SU-DHL-6 (cell line): Measurements from ENCODE around the gene TPP1.

Experiments used
- H2AFZ ChIP-seq: fragments of 200-600 bp; sonication (generic); 2 replicates; pipeline ENCODE4 v1.6.1; 2014; ENCODE audit warnings: low read depth, mild to moderate bottlenecking, moderate library complexity, mixed read lengths, antibody characterized with exemption, low read length; ENCODE audit not compliant: severe bottlenecking
- H3F3A ChIP-seq: fragments of 200-600 bp; shearing (Covaris generic); 2 replicates; pipeline ENCODE4 v1.6.0; 2016; ENCODE audit warnings: antibody characterized with exemption, mild to moderate bottlenecking; ENCODE audit not compliant: insufficient read depth
- H3K27ac ChIP-seq: fragments of 200-600 bp; sonication (generic); 2 replicates; pipeline ENCODE4 v1.5.1; 2016; ENCODE audit warnings: low read depth, mild to moderate bottlenecking, low read length, moderate library complexity, mixed read lengths
- H3K27me3 ChIP-seq: fragments of 200-600 bp; sonication (generic), shearing (Covaris generic); 2 replicates; pipeline ENCODE4 v1.6.0; 2014; ENCODE audit warnings: mild to moderate bottlenecking, low read length
- H3K36me3 ChIP-seq: fragments of 200-600 bp; sonication (generic); 2 replicates; pipeline ENCODE4 v1.6.1; 2014; ENCODE audit warnings: mild to moderate bottlenecking, low read length, mixed read lengths
- H3K4me2 ChIP-seq: fragments of 300-600, 200-600 bp; shearing (Covaris generic), sonication (generic); 2 replicates; pipeline ENCODE4 v1.6.0; 2014; ENCODE audit warnings: low read length, low read depth, mild to moderate bottlenecking; ENCODE audit not compliant: poor library complexity, severe bottlenecking
- H3K4me3 ChIP-seq: fragments of 200-600 bp; sonication (generic); 2 replicates; pipeline ENCODE4 v1.5.1; 2014; ENCODE audit warnings: antibody characterized with exemption, low read length, mild to moderate bottlenecking, mixed read lengths; ENCODE audit not compliant: insufficient read depth, poor library complexity, severe bottlenecking
- H3K79me2 ChIP-seq: fragments of 200-600 bp; sonication (generic); 2 replicates; pipeline ENCODE4 v1.6.1; 2014; ENCODE audit warnings: mild to moderate bottlenecking, low read length, moderate library complexity; ENCODE audit not compliant: insufficient read depth
- H3K9ac ChIP-seq: fragments of 200-600 bp; sonication (generic); 2 replicates; pipeline ENCODE4 v1.7.0; 2014; ENCODE audit warnings: mild to moderate bottlenecking, low read length
- H3K9me2 ChIP-seq: fragments of 200-600 bp; sonication (generic); replicated peaks from 2 replicates; pipeline ENCODE4 v1.6.1; 2014; ENCODE audit warnings: low read length; ENCODE audit not compliant: insufficient read depth
- H3K9me3 ChIP-seq: fragments of 200-600 bp; sonication (generic); 2 replicates; pipeline ENCODE4 v1.6.1; 2014; ENCODE audit warnings: low read length, mixed read lengths; ENCODE audit not compliant: insufficient read depth
- H4K20me1 ChIP-seq: fragments of 200-600 bp; sonication (generic); 2 replicates; pipeline ENCODE4 v1.6.1; 2014; ENCODE audit warnings: low read depth, mild to moderate bottlenecking, antibody characterized with exemption, low read length, moderate library complexity, mixed read lengths
- CTCF ChIP-seq: fragments of 200-600 bp; sonication (generic); IDR thresholded peaks from one replicate; pipeline ENCODE4 v1.5.1; 2017; ENCODE audit warnings: antibody characterized with exemption, mild to moderate bottlenecking, low read length, moderate library complexity; ENCODE audit not compliant: insufficient read depth, poor library complexity, severe bottlenecking
- EZH2phosphoT487 ChIP-seq: fragments of 200-600 bp; sonication (generic), shearing (Covaris generic); conservative IDR thresholded peaks from 2 replicates; pipeline ENCODE4 v1.6.1; 2018; ENCODE audit warnings: mild to moderate bottlenecking, antibody characterized with exemption, low read length, moderate library complexity, mixed read lengths

Gene TPP1

GRCh38 chr11:6608726-6609501 lies 10.3 kb downstream of the TPP1 start:
- no peak overlapping the region for H2AFZ ChIP-seq
- H3K9me3 ChIP-seq, result no peaks in the 10 kb centered on the region
- no peak overlapping the region for H3K27ac ChIP-seq
- peaks cover 28% of the 10 kb centered on the region for H3K79me2 ChIP-seq
- H3K4me3 ChIP-seq, result no peak overlapping the region
- no peaks in the 10 kb centered on the region for H3K9me2 ChIP-seq
- TF ChIP-seq CTCF (no peak), EZH2phosphoT487 (no peak)
- H3K36me3 ChIP-seq, result no peaks in the 10 kb centered on the region
- no peaks in the 10 kb centered on the region for H3K27me3 ChIP-seq
- H4K20me1 ChIP-seq, result no peaks in the 10 kb centered on the region
- H3K4me2 ChIP-seq, result no peak overlapping the region
- H3K9ac ChIP-seq, result no peak overlapping the region
- peaks cover 24% of the 10 kb centered on the region for H3F3A ChIP-seq

GRCh38 chr11:6608011-6608410 lies 11.2 kb downstream of the TPP1 start:
- Histone ChIP-seq H3K27ac (no peak overlapping the region), H2AFZ (no peak overlapping the region), H3K9me3 (no peaks in the 10 kb centered on the region), H3F3A (peaks cover 18% of the 10 kb centered on the region), H3K9ac (no peak overlapping the region), H3K36me3 (no peaks in the 10 kb centered on the region), H3K9me2 (no peaks in the 10 kb centered on the region), H3K4me3 (no peak overlapping the region), H3K27me3 (no peaks in the 10 kb centered on the region), H4K20me1 (no peaks in the 10 kb centered on the region), H3K4me2 (no peak overlapping the region), H3K79me2 (peaks cover 36% of the 10 kb centered on the region)
- TF ChIP-seq CTCF, result no peak
- TF ChIP-seq EZH2phosphoT487, result no peak

- peaks cover 43% of the 10 kb centered on the region for H3K79me2 ChIP-seq
- H3K9me2 ChIP-seq, result no peaks in the 10 kb centered on the region
- H3K27ac ChIP-seq, result peak overlapping the region; percentile 44
- H3K4me2 ChIP-seq, result peak overlapping the region; percentile 33
- no peak overlapping the region for H2AFZ ChIP-seq
- no peaks in the 10 kb centered on the region for H4K20me1 ChIP-seq
- no peaks in the 10 kb centered on the region for H3K36me3 ChIP-seq
- TF ChIP-seq CTCF (no peak), EZH2phosphoT487 (no peak)
- H3F3A ChIP-seq, result peaks cover 13% of the 10 kb centered on the region; the same call in 1 of the 2 replicates
- H3K9ac ChIP-seq, result no peak overlapping the region
- H3K9me3 ChIP-seq, result no peaks in the 10 kb centered on the region
- H3K4me3 ChIP-seq, result no peak overlapping the region
- H3K27me3 ChIP-seq, result no peaks in the 10 kb centered on the region
These were observed 11.9 kb downstream of the TPP1 start for GRCh38 chr11:6607190-6607795.
